T1000 (cell line): ENCODE data around the gene ADAMTS12.
A peak's percentile ranks its signal among the peaks of the same experiment; 100 is the strongest.

Experiments used
- DNase-seq: peaks from one replicate; lab custom pipeline; 2025; ENCODE audit warnings: mixed read lengths; lab: John Stamatoyannopoulos, UW

The ADAMTS12 gene

GRCh38 chr5:33649549-33650482, 242.0 kb downstream of the ADAMTS12 start:
- DNase-seq, result peak; percentile 18

GRCh38 chr5:33641744-33642505, 249.9 kb downstream of the ADAMTS12 start:
- no peak for DNase-seq

DNA sequence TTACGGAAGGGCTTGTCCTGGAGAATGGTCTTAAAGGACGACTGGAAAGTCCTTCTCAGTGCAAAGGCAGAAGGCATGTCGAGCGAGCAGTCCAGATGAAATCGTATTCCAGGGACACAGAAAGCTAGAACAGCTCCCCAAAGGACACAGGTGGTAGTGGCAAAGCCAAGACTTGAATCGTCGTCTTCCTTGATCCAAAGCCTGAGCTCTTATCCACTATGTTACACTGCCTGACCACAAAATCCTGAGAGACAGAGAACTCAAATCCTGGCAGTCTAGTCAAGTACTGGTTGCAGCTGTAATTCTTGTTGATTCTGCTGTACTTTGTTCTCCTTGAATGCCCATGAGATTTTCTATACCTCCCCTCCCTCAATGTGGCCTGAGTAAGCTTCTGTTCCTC, 252.3 kb downstream of the ADAMTS12 start:
- DNase-seq, result no peak

- DNase-seq, result no peak
Observed at GRCh38 chr5:33637011-33637410, 254.8 kb downstream of the ADAMTS12 start.

DNA sequence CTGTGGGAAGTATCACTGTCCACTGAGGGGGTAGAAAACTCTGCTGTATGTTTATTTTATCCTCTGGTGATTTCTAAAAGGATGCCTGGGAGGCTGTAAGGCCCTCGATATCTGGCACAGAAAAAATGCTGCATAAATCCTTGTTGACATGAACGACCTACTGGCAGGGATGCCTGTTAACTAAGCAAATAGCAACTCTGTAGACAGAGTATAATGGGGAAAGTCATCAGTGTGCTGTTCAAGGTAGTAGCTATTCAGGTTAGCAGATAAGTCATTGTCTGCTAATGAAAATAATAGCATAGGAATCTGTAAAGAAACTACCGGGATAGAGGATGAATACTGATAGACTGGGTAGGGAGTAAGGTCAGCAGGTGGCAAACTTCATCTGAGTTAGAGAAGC, 256.2 kb downstream of the ADAMTS12 start:
- DNase-seq, result no peak

GRCh38 chr5:33633699-33634098, 258.1 kb downstream of the ADAMTS12 start:
- no peak for DNase-seq

DNA sequence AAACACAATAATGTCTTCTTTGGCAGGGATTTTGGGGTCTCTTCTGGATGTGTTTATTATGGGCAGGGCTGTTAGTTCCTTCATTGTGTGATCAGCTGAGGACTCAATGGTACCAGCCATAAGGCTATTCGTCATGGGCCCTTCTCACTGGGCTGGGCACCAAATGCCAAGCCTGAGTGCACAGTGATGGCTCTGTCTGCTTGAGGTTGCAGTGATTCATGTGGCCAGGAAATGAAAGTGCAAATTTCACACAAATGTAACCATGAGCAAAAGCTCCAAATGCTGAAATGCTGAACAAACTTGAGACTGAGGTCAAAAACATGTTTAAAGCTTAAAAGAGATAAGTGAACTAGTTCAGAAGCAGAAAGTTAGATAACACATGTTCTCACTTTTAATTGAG, 260.0 kb downstream of the ADAMTS12 start:
- DNase-seq, result no peak

- DNase-seq, result no peak
Observed at GRCh38 chr5:33631139-33631538, 260.7 kb downstream of the ADAMTS12 start.

DNA sequence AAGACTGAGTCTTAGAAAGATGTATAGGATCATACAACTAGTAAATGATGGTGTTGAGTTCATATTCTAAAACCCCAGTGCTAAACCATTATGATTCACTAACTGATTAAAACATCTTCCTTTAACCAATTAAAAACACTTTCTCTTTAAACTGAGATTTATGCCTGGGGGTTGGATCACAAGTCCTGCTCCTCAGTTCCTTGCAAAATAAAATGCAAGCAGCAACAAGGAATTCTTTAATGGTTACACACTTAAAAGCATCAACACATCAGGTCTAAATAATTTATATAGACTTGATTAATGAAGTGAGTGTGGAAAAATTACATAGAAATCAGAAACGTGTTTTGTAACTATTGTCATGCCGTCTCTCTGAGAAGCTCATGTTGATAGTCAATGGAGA, 261.8 kb downstream of the ADAMTS12 start:
- DNase-seq, result no peak

DNA sequence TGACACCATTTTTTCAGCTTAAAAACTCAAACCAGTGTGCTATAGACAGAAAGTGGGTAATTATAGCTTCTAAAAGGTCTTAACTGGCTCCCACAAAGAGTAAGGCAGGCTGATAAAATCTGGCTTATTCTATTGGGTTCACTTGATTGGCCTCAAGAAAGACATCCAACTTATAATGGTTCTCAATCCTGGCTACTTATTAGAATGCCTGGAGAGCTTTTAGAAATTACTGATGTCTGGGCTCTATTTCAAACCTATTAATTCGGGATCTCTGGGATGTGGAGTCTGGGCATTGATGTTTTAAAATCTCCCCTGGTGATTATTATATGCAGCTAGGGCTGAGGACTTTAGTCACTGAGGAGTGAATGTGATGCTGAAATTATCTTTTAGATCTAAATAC, 263.0 kb downstream of the ADAMTS12 start:
- no peak for DNase-seq

- no peak for DNase-seq
Observed at GRCh38 chr5:33621514-33621913, 270.3 kb downstream of the ADAMTS12 start.

GRCh38 chr5:33614039-33614438, 277.8 kb downstream of the ADAMTS12 start:
- no peak for DNase-seq

- no peak for DNase-seq
Observed at GRCh38 chr5:33612386-33612785, 279.4 kb downstream of the ADAMTS12 start.

DNA sequence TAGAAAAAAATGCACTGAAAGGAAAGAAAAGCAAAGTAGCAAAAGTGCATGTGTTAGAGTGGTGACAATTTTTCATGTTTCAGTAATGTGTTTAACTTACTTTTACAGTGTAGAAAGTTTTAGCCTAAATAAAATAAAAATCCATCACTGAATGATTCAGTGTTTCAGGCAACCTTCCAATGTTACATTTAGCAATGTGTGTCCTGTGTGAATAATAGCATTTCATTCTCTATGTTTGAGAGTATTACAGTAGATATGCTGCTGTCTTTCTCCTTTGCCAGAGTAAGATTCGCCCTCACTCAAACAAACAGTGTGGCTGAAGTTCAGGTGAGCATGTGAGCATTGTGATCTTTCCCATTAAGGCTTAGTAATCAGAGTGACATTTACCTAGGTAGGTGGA, 279.9 kb downstream of the ADAMTS12 start:
- no peak for DNase-seq

GRCh38 chr5:33608344-33609041, 283.3 kb downstream of the ADAMTS12 start:
- DNase-seq, result no peak

GRCh38 chr5:33604503-33604902, 287.3 kb downstream of the ADAMTS12 start:
- no peak for DNase-seq

DNA sequence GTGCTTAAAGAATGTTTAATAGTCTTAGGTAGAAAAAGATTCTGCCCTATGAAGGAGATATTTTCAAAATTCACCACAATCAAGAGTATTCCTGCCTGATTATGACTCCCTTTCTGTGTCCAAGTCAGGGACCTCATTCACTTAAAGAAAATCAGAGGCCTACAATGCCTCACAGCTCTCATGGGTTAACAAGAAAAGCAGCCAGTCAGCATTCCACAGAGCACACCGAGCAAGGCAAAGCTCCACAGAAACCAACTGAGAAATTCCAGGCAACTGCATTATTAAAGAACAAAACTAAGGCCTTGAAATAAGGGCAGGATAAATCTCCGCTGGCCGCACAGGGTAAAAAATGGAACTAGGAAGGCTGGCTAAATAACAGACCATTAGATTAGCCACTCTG, 289.9 kb downstream of the ADAMTS12 start:
- DNase-seq, result no peak

GRCh38 chr5:33595303-33595702, 296.5 kb downstream of the ADAMTS12 start:
- DNase-seq, result no peak

GRCh38 chr5:33594006-33594405, 297.8 kb downstream of the ADAMTS12 start:
- no peak for DNase-seq

- DNase-seq, result no peak
Observed at GRCh38 chr5:33592245-33592644, 299.5 kb downstream of the ADAMTS12 start.

- no peak for DNase-seq
Observed at GRCh38 chr5:33588654-33589372, 303.0 kb downstream of the ADAMTS12 start.

DNA sequence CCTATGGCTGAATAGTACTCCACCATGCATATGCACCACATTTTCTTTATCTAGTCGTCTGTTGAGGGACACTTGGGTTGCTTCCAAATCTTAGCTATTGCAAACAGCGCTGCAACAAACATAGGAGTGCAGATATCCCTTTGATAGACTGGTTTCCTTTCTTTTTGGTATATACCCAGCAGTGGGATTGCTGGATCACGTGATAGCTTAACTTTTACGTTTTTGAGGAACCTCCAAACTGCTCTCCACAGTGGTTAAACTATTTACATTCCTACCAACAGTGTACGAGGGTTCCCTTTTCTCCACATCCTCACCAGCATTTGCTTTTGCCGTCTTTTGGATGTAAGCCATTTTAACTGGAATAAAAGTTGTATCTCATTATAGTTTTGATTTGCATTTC, 308.5 kb downstream of the ADAMTS12 start:
- DNase-seq, result no peak
